HG03378 (cell line): ENCODE results near the gene RNF217.
"Not testable (repeated sequence)": the region's sequence is repeated elsewhere in the genome, so short reads cannot be mapped to it uniquely, and the experiment has no call there.

Experiments
- ATAC-seq: cut with Tn5 transposase; IDR thresholded peaks from one replicate; pipeline ENCODE4 v1.9.1; 2021; ENCODE audit warnings: mild to moderate bottlenecking, moderate library complexity; ENCODE audit not compliant: unreplicated experiment

The RNF217 gene

GRCh38 chr6:125013938-125014660, 51.9 kb downstream of the RNF217 start:
- ATAC-seq, result no peak

- ATAC-seq, result no peak
Observed at GRCh38 chr6:125014661-125014957, 52.4 kb downstream of the RNF217 start.

- no peak for ATAC-seq
Observed at GRCh38 chr6:125015152-125015551, 52.9 kb downstream of the RNF217 start.

GRCh38 chr6:125018136-125018535, 55.9 kb downstream of the RNF217 start:
- ATAC-seq, result no peak

- ATAC-seq, result no peak
Observed at GRCh38 chr6:125019281-125019680, 57.0 kb downstream of the RNF217 start.

GRCh38 chr6:125019918-125020317, 57.7 kb downstream of the RNF217 start:
- ATAC-seq, result no peak

GRCh38 chr6:125020385-125020784, 58.1 kb downstream of the RNF217 start:
- no peak for ATAC-seq

GRCh38 chr6:125022391-125022989, 60.3 kb downstream of the RNF217 start:
- ATAC-seq, result no peak

GRCh38 chr6:125025164-125025854, 63.1 kb downstream of the RNF217 start:
- ATAC-seq, result no peak

- no peak for ATAC-seq
Observed at GRCh38 chr6:125027287-125027686, 65.0 kb downstream of the RNF217 start.

GRCh38 chr6:125030969-125031368, 68.7 kb downstream of the RNF217 start:
- no peak for ATAC-seq

- no peak for ATAC-seq
Observed at GRCh38 chr6:125031385-125031784, 69.1 kb downstream of the RNF217 start.

- not testable (repeated sequence) for ATAC-seq
Observed at GRCh38 chr6:125034929-125035328, 72.7 kb downstream of the RNF217 start.

GRCh38 chr6:125036486-125036885, 74.2 kb downstream of the RNF217 start:
- ATAC-seq, result not testable (repeated sequence)

- ATAC-seq, result no peak
Observed at GRCh38 chr6:125037827-125038226, 75.6 kb downstream of the RNF217 start.

GRCh38 chr6:125038925-125039324, 76.7 kb downstream of the RNF217 start:
- no peak for ATAC-seq

- no peak for ATAC-seq
Observed at GRCh38 chr6:125041740-125042459, 79.7 kb downstream of the RNF217 start.

GRCh38 chr6:125044066-125044465, 81.8 kb downstream of the RNF217 start:
- ATAC-seq, result no peak

- ATAC-seq, result no peak
Observed at GRCh38 chr6:125044667-125045066, 82.4 kb downstream of the RNF217 start.

- ATAC-seq, result no peak
Observed at GRCh38 chr6:125046107-125046925, 84.1 kb downstream of the RNF217 start.

GRCh38 chr6:125048274-125048673, 86.0 kb downstream of the RNF217 start:
- ATAC-seq, result no peak
